Ovary (tissue), 9 donors: ENCODE data around the gene COL8A2. TPM values are rescaled to one million over a fixed set of nuclear protein-coding genes. Genes with fewer than 3 reads are reported as not detected.

Experiments used
- DNase-seq, 5 donors: peaks; one replicate each; pipeline ENCODE4 v3.0.0-alpha.2; 2019 to 2020
- H3K27ac ChIP-seq, 2 donors: fragments of 200-600 bp; one replicate each; pipeline versions ENCODE4 v1.5.1 to v1.8.0; 2019 to 2022
- H3K27me3 ChIP-seq: fragments of 200-600 bp; one replicate; pipeline ENCODE4 v1.8.0; 2022
- H3K36me3 ChIP-seq: fragments of 200-600 bp; sonication (generic); one replicate; pipeline ENCODE4 v1.5.1; 2019
- H3K4me1 ChIP-seq: one replicate; pipeline ENCODE4 v1.8.1; 2013; ENCODE audit warnings: mild to moderate bottlenecking, moderate library complexity; ENCODE audit not compliant: insufficient read depth
- H3K4me3 ChIP-seq: fragments of 200-600 bp; sonication (generic); one replicate; pipeline ENCODE4 v1.5.1; 2017
- H3K9me3 ChIP-seq, 2 donors: fragments of 200-600 bp in 1 of 2; sonication (generic) in 1 of 2; one replicate each; pipeline versions ENCODE4 v1.5.1 to v1.8.1; 2013 to 2019; ENCODE audit warnings: mild to moderate bottlenecking in 1 of 2, moderate library complexity in 1 of 2
- CTCF ChIP-seq, 3 donors: fragments of 450-650 bp in 2 of 3; fragments of 200-600 bp in 1 of 3; IDR thresholded peaks; one replicate each; pipeline versions ENCODE4 v1.5.1 to v1.8.0; 2016 to 2022; ENCODE audit warnings: antibody characterized with exemption in 3 of 3, mild to moderate bottlenecking in 1 of 3
- EP300 ChIP-seq: sonication (generic); formaldehyde crosslinking; IDR thresholded peaks from one replicate; pipeline ENCODE4 v1.6.1; 2017; ENCODE audit warnings: antibody characterized with exemption
- POLR2A ChIP-seq: fragments of 450-650 bp; IDR thresholded peaks from one replicate; pipeline ENCODE4 v1.6.1; 2017; ENCODE audit warnings: antibody characterized with exemption, mild to moderate bottlenecking, moderate library complexity
- WGBS, 3 donors: extraction: QIAGEN DNeasy Blood & Tissue Kit in 1 of 3; methylation state at CpG; one replicate each; pipeline versions ENCODE4 v1.1.5 to v1.1.7; 2013 to 2017; 5-methylcytosine and 5-hydroxymethylcytosine counted together
- intact Hi-C, 4 donors: fragments of 100-400 bp; cut with DNase I; formaldehyde crosslinking; loops; one replicate each; pipeline versions ENCODE4 v1.11.0 to v1.15.1; 2022 to 2023
- polyA plus RNA-seq, 2 donors: library from polyadenylated mRNA; stranded (reverse); fragments of 200-250 nt in 1 of 2; fragments of 350-450 nt in 1 of 2; fragmentation: Illumina TruSeq in 1 of 2; extraction: RNeasy Lipid Tissue Mini Kit (QIAGEN cat#74804) in 1 of 2; gene quantifications; one replicate each; pipeline ENCODE4 v1.2.3, GENCODE V29; 2013 to 2014
- total RNA-seq, 7 donors: library from RNA; depleted of rRNA in 2 of 7; stranded (reverse); fragments of >200 nt in 2 of 7; fragmentation: NEBNext Ultra II Directional in 3 of 7; extraction: Animal tissue kit (Norgen Biotek cat#: 25700) in 3 of 7; gene quantifications; one replicate each; pipeline versions ENCODE4 v1.1.0 to v1.2.4, GENCODE V29; 2016 to 2023
- donor health status: DM: no; HTN: no; CAD: no; lungs with moderate emphysema.
- donor health status: DM: no; HTN: no; CAD: no.
- donor health status: Bipolar disorder and iron deficiency.
- donor health status: DM: yes; HTN: yes; CAD: no.
- donor health status: DM: no; HTN: no; CAD: no.
- donor health status: DM: yes; HTN: yes; CAD: no.

COL8A2 gene
- total and polyA plus RNA-seq, 9 donors = 2.3 to 6.2 (median 4.1) TPM

- Histone ChIP-seq H3K27ac (peak overlapping the region; percentile 97 to 98), H3K4me3 (peak overlapping the region; percentile 93), H3K36me3 (no peaks in the 10 kb centered on the region), H3K4me1 (peaks cover 19% of the 10 kb centered on the region), H3K27me3 (no peaks in the 10 kb centered on the region), H3K9me3 (no peaks in the 10 kb centered on the region)
- intact Hi-C loops = loop anchor here in 3 of 4 donors (5.0 to 10.0 kb wide), 5 partner anchors 32 to 270 kb away; partner anchors contain the start of gene THRAP3 (in 1 of the 3)
- WGBS, 3 donors = 39 to 55% (median 49%) methylated on average over 5 to 6 of the region's 6 CpGs
- peak in 4 of 5 donors; percentile 52 to 74 (median 67) for DNase-seq
- TF ChIP-seq POLR2A (no peak), CTCF (IDR thresholded peaks at IDR 0.05) (no peak), EP300 (no peak)
Observed at GRCh38 chr1:36154765-36155407, 29.9 kb upstream of the COL8A2 start.

- no peaks in the 10 kb centered on the region for H3K27me3 ChIP-seq
- no peak for DNase-seq
- WGBS, 3 donors = 91 to 94% (median 92%) methylated on average over 6 of the region's 6 CpGs
- TF ChIP-seq CTCF (IDR thresholded peaks at IDR 0.05) = no peak
- no peak for TF ChIP-seq EP300
- no peak for TF ChIP-seq POLR2A
- H3K36me3 ChIP-seq = no peaks in the 10 kb centered on the region
- intact Hi-C loops = loop anchor here in 3 of 4 donors (5.0 to 10.0 kb wide), 4 partner anchors 33 to 270 kb away; partner anchors contain the start of gene THRAP3 (in 1 of the 3)
- H3K4me3 ChIP-seq = no peak overlapping the region
- H3K4me1 ChIP-seq = peaks cover 14% of the 10 kb centered on the region
- H3K9me3 ChIP-seq = no peaks in the 10 kb centered on the region
- no peak overlapping the region for H3K27ac ChIP-seq
Observed at GRCh38 chr1:36154335-36154734, 29.3 kb upstream of the COL8A2 start.

- Histone ChIP-seq H3K4me3 (no peak overlapping the region), H3K4me1 (peaks cover 14% of the 10 kb centered on the region), H3K27me3 (no peaks in the 10 kb centered on the region), H3K9me3 (no peaks in the 10 kb centered on the region), H3K27ac (no peak overlapping the region), H3K36me3 (no peaks in the 10 kb centered on the region)
- WGBS, 3 donors = 90 to 95% (median 91%) methylated on average over 6 of the region's 6 CpGs
- no peak for DNase-seq
- intact Hi-C loops = loop anchor here in 3 of 4 donors (5.0 to 10.0 kb wide), 4 partner anchors 34 to 271 kb away; partner anchors contain the start of gene THRAP3 (in 1 of the 3)
- no peak for TF ChIP-seq POLR2A
- no peak for TF ChIP-seq CTCF (IDR thresholded peaks at IDR 0.05)
- TF ChIP-seq EP300 = no peak
Observed at GRCh38 chr1:36153476-36153875, 28.5 kb upstream of the COL8A2 start.

GRCh38 chr1:36151845-36152203 lies 26.8 kb upstream of the COL8A2 start:
- H3K27me3 ChIP-seq = no peaks in the 10 kb centered on the region
- H3K9me3 ChIP-seq = no peaks in the 10 kb centered on the region
- WGBS, 3 donors = 30 to 44% (median 43%) methylated on average over 3 of the region's 3 CpGs
- peak in 1 of 5 donors; percentile 50 for DNase-seq
- TF ChIP-seq CTCF (IDR thresholded peaks at IDR 0.05) = no peak
- TF ChIP-seq POLR2A = no peak
- no peak for TF ChIP-seq EP300
- peak overlapping the region in 1 of 2 donors; percentile 74 for H3K27ac ChIP-seq
- H3K4me3 ChIP-seq = no peak overlapping the region
- peaks cover 6% of the 10 kb centered on the region for H3K4me1 ChIP-seq
- intact Hi-C loops = loop anchor here in 3 of 4 donors (5.0 to 10.0 kb wide), 4 partner anchors 35 to 273 kb away; partner anchors contain the start of gene THRAP3 (in 1 of the 3)
- no peaks in the 10 kb centered on the region for H3K36me3 ChIP-seq
